Measurements from ENCODE around the gene LCN6. TPM values are rescaled to one million over a fixed set of nuclear protein-coding genes. Genes with fewer than 3 reads are reported as not detected.

Gene LCN6
- total RNA-seq, 1 experiment from 2014 or later = not detected

- H2AK5ac ChIP-seq (ENCODE audit: insufficient read length, low read length) = no peak overlapping the region
- no peak overlapping the region for H3K56ac ChIP-seq (ENCODE audit: insufficient read length, low read depth, low read length)
- H2BK120ac ChIP-seq (ENCODE audit: low read depth, low read length, poor library complexity, severe bottlenecking) = no peak overlapping the region
- H3K4ac ChIP-seq (ENCODE audit: low read depth, low read length) = no peak overlapping the region
- no peak overlapping the region for H2BK5ac ChIP-seq (ENCODE audit: insufficient read length, low read length)
- no peaks in the 10 kb centered on the region for H3K9me3 ChIP-seq (ENCODE audit: control insufficient read depth, low read depth, low read length)
- H3K79me2 ChIP-seq (ENCODE audit: insufficient read depth, low read length) = no peaks in the 10 kb centered on the region
- H3K9ac ChIP-seq (ENCODE audit: extremely low read depth, insufficient read length, low read length) = no peak overlapping the region
- TF ChIP-seq CTCF (conservative IDR thresholded peaks at IDR 0.05) = no peak
- H4K91ac ChIP-seq (ENCODE audit: insufficient read length, low read depth, low read length) = no peak overlapping the region
- no peak overlapping the region for H4K8ac ChIP-seq (replicated peaks; ENCODE audit: insufficient read length, low read depth, low read length)
- no peak overlapping the region for H3K27ac ChIP-seq (ENCODE audit: insufficient read length, low read depth, low read length)
- no peak overlapping the region for H3T11ph ChIP-seq (ENCODE audit: low read length)
- H3K18ac ChIP-seq (ENCODE audit: insufficient read length, low read depth, low read length) = no peak overlapping the region
- no peak overlapping the region for H3K23ac ChIP-seq (ENCODE audit: insufficient read length, low read depth, low read length)
- no peaks in the 10 kb centered on the region for H3K23me2 ChIP-seq (ENCODE audit: insufficient read length, low read depth, low read length, poor library complexity, severe bottlenecking)
- H2AFZ ChIP-seq (ENCODE audit: low read length) = no peak overlapping the region
- H2BK12ac ChIP-seq (ENCODE audit: insufficient read length, low read depth, low read length) = no peak overlapping the region
- H3K14ac ChIP-seq (ENCODE audit: insufficient read depth, low read length) = no peak overlapping the region
- H2BK15ac ChIP-seq (ENCODE audit: low read depth, low read length) = no peak overlapping the region
- peak overlapping the region in 1 of 3 experiments; percentile 39; a peak in 1 of 7 replicates for H3K27ac Mint-ChIP-seq
- no peak overlapping the region for H3K4me2 ChIP-seq (ENCODE audit: insufficient read depth, insufficient read length, low read length)
- H3K36me3 Mint-ChIP-seq (ENCODE audit: insufficient read depth in 1 of 3, low read depth in 3 of 3) = peaks cover 0 to 8% (median 1%) of the 10 kb centered on the region in 3 experiments; a peak in 3 of 7 replicates
- no CpG with 5 or more reads among the region's 15 CpGs for WGBS (ENCODE audit: extremely low coverage, insufficient read length, low lambda C conversion rate)
- no peaks in the 10 kb centered on the region for H3K9me3 Mint-ChIP-seq
- H4K5ac ChIP-seq (ENCODE audit: insufficient read length, low read depth, low read length) = no peak overlapping the region
- peaks cover 24% of the 10 kb centered on the region for H3K27me3 Mint-ChIP-seq (ENCODE audit: low read depth)
- H3K4me3 Mint-ChIP-seq = peak overlapping the region; percentile 65 to 81; a peak in 3 of 5 replicates
- no peak for DNase-seq
- peaks cover 21 to 37% of the 10 kb centered on the region in 2 experiments for H3K4me1 Mint-ChIP-seq
- no peak overlapping the region for H2BK20ac ChIP-seq (ENCODE audit: low read depth, low read length, poor library complexity, severe bottlenecking)
- no peaks in the 10 kb centered on the region for H3K79me1 ChIP-seq (ENCODE audit: insufficient read depth, low read depth, low read length, poor library complexity, severe bottlenecking)
- H3K27me3 ChIP-seq (ENCODE audit: insufficient read depth, low read length) = no peaks in the 10 kb centered on the region
- H4K20me1 ChIP-seq (ENCODE audit: control insufficient read depth, insufficient read depth, insufficient read length) = no peaks in the 10 kb centered on the region
- no peaks in the 10 kb centered on the region for H3K4me1 ChIP-seq (ENCODE audit: insufficient read depth, low read length)
Observed at GRCh38 chr9:136792321-136793085, 44.2 kb upstream of the LCN6 start.
